Esophagus squamous epithelium (tissue), 4 donors: ENCODE results near the gene SNX20.

ENCODE experiments used
- POLR2A ChIP-seq, 4 donors: fragments of 450-650 bp; IDR thresholded peaks; one replicate each; pipeline ENCODE4 v1.6.1; 2017; ENCODE audit warnings: antibody characterized with exemption in 4 of 4, mild to moderate bottlenecking in 4 of 4, moderate library complexity in 3 of 4
- TF ChIP-seq, protein P1 (sequence below), 6 experiments: fragments of 450-650 bp in 4 of 6; fragments of 200-600 bp in 2 of 6; sonication (generic) in 2 of 6; IDR thresholded peaks; one replicate each; pipeline ENCODE4 v1.5.1; 2016 to 2019; ENCODE audit warnings: antibody characterized with exemption in 6 of 6, mild to moderate bottlenecking in 4 of 6, moderate library complexity in 4 of 6

DNA sequence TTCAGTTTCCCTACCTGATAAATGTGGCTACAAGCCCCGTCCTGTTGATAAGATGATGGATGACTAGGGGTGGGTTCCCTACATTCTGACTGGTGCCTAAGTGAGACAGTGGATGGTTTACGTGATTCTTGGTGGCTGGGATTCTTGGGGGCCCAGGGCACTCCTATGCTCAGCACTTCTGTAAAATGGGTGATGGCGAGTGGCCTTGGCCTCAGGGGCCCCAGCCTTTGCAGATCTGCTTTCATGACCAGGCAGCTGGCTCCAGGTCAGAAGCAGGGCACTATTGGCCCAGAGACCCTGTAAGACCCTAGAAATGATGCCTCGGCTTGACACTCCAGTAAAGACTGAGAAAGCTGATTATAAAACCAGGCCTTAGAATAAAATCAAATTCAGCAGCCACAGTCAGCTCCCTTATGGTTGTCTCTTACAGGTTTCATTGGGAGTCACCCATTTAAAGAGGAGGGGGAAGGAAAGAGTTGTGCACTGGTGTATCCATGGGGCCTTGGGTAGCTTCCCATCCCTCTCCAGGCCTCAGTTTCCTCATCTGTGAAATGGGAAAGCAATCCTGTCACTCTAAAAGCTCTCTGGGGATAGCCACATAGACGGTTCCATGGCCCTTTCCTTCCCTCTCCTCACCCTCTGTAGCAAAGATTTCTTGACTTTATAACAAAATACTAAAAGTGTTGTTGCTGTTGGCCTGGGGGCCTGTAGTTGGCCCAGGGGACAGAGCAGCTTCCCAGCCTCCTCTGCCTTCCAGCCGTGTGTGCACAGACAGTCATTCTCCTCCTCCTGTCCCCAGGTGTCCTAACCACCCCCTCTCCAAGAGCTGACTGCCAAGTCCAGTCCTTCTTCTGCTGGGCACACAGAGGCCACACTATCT, 1.2 kb downstream of the SNX20 start:
- TF ChIP-seq, protein P1, sequence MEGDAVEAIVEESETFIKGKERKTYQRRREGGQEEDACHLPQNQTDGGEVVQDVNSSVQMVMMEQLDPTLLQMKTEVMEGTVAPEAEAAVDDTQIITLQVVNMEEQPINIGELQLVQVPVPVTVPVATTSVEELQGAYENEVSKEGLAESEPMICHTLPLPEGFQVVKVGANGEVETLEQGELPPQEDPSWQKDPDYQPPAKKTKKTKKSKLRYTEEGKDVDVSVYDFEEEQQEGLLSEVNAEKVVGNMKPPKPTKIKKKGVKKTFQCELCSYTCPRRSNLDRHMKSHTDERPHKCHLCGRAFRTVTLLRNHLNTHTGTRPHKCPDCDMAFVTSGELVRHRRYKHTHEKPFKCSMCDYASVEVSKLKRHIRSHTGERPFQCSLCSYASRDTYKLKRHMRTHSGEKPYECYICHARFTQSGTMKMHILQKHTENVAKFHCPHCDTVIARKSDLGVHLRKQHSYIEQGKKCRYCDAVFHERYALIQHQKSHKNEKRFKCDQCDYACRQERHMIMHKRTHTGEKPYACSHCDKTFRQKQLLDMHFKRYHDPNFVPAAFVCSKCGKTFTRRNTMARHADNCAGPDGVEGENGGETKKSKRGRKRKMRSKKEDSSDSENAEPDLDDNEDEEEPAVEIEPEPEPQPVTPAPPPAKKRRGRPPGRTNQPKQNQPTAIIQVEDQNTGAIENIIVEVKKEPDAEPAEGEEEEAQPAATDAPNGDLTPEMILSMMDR (IDR thresholded peaks at IDR 0.05) = no peak
- TF ChIP-seq POLR2A (IDR thresholded peaks at IDR 0.05) = no peak
